ENCODE data around the gene ACOX1.

Gene ACOX1

GRCh38 chr17:76011951-76012350, 33.0 kb upstream of the ACOX1 start:
- ChIA-PET POLR2A (interaction anchor here (1.1 to 1.4 kb wide), 2 partner anchors 60 to 66 kb away, joined by 3 read pairs; partner anchors contain the start of gene SRP68), CTCF (interaction anchor here (0.5 to 4.9 kb wide), 15 partner anchors 8 to 287 kb away, joined by 3 to 45 read pairs (median 4); partner anchors contain the start of genes CDK3 and MRPL38)
- Histone ChIP-seq H3K27ac (ENCODE audit: extremely low read depth, low read depth, low read length) (no peak overlapping the region), H3K4me1 (ENCODE audit: control insufficient read depth, insufficient read depth, low read length) (no peaks in the 10 kb centered on the region), H3K4me3 (ENCODE audit: low read depth, low read length) (no peak overlapping the region), H3K9me3 (ENCODE audit: control insufficient read depth, insufficient read depth, low read depth, low read length) (no peaks in the 10 kb centered on the region), H3K36me3 (ENCODE audit: control insufficient read depth in 2 of 2, insufficient read depth in 1 of 2, low read length in 2 of 2) (no peaks in the 10 kb centered on the region)
- TF ChIP-seq ZSCAN30 (tag by site-specific recombination; IDR thresholded peaks at IDR 0.05): no peak
- no peak for TF ChIP-seq MZF1 (tag by site-specific recombination; IDR thresholded peaks at IDR 0.05; ENCODE audit: borderline replicate concordance)
- TF ChIP-seq ZNF202 (tag by site-specific recombination; IDR thresholded peaks at IDR 0.05; ENCODE audit: borderline replicate concordance): no peak
- no peak for TF ChIP-seq ZNF76 (tag by site-specific recombination; IDR thresholded peaks at IDR 0.05; ENCODE audit: borderline replicate concordance, low read depth)
- no peak for TF ChIP-seq ZFP41 (tag by site-specific recombination; IDR thresholded peaks at IDR 0.05; ENCODE audit: borderline replicate concordance)
- TF ChIP-seq ZFP3 (tag by site-specific recombination; IDR thresholded peaks at IDR 0.05; ENCODE audit: low read depth): no peak
- TF ChIP-seq ZNF121 (tag by site-specific recombination; IDR thresholded peaks at IDR 0.05): no peak
- no peak for TF ChIP-seq PRDM1 (tag by site-specific recombination; IDR thresholded peaks at IDR 0.05)
- TF ChIP-seq, protein P1, sequence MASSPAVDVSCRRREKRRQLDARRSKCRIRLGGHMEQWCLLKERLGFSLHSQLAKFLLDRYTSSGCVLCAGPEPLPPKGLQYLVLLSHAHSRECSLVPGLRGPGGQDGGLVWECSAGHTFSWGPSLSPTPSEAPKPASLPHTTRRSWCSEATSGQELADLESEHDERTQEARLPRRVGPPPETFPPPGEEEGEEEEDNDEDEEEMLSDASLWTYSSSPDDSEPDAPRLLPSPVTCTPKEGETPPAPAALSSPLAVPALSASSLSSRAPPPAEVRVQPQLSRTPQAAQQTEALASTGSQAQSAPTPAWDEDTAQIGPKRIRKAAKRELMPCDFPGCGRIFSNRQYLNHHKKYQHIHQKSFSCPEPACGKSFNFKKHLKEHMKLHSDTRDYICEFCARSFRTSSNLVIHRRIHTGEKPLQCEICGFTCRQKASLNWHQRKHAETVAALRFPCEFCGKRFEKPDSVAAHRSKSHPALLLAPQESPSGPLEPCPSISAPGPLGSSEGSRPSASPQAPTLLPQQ (tag by site-specific recombination; IDR thresholded peaks at IDR 0.05): no peak
- TF ChIP-seq ZNF37A (tag by site-specific recombination; IDR thresholded peaks at IDR 0.05): no peak
- TF ChIP-seq ZBTB7A (tag by site-specific recombination; IDR thresholded peaks at IDR 0.05; ENCODE audit: low read depth): no peak
- TF ChIP-seq ZNF837 (tag by site-specific recombination; IDR thresholded peaks at IDR 0.05): no peak
- no peak for TF ChIP-seq TSHZ1 (tag by site-specific recombination; IDR thresholded peaks at IDR 0.05; ENCODE audit: borderline replicate concordance)
- TF ChIP-seq ZNF223 (tag by site-specific recombination; IDR thresholded peaks at IDR 0.05): no peak

- H3K4me3 ChIP-seq (ENCODE audit: low read depth, low read length): no peak overlapping the region
- no peaks in the 10 kb centered on the region for H3K9me3 ChIP-seq (ENCODE audit: control insufficient read depth, insufficient read depth, low read depth, low read length)
- ChIA-PET CTCF (interaction anchor here (0.6 to 4.9 kb wide), 12 partner anchors 10 to 1909 kb away, joined by 3 to 45 read pairs (median 3); partner anchors contain the start of gene CDK3), POLR2A (interaction anchor here (0.5 kb wide), 1 partner anchor 57 kb away, joined by 3 read pairs; no protein-coding TSS in a partner anchor)
- TF ChIP-seq, protein P1 (tag by site-specific recombination; IDR thresholded peaks at IDR 0.05): no peak
- no peak for TF ChIP-seq ZNF324 (tag by site-specific recombination; IDR thresholded peaks at IDR 0.05)
- TF ChIP-seq HOXC10 (CRISPR knock-in tag; IDR thresholded peaks at IDR 0.05): no peak
- no peak for TF ChIP-seq ZFHX2 (tag by site-specific recombination; conservative IDR thresholded peaks at IDR 0.05)
- TF ChIP-seq SETDB1 (IDR thresholded peaks at IDR 0.05; ENCODE audit: insufficient read length, low read length): no peak
- TF ChIP-seq ZNF362 (tag by site-specific recombination; IDR thresholded peaks at IDR 0.05): no peak
- TF ChIP-seq ZNF157 (tag by site-specific recombination; IDR thresholded peaks at IDR 0.05): no peak
- TF ChIP-seq ZNF335 (tag by site-specific recombination; conservative IDR thresholded peaks at IDR 0.05): no peak
- no peak for TF ChIP-seq ZNF654 (tag by site-specific recombination; IDR thresholded peaks at IDR 0.05; ENCODE audit: low read depth)
- TF ChIP-seq ZNF366 (tag by site-specific recombination; conservative IDR thresholded peaks at IDR 0.05): no peak
- no peak for TF ChIP-seq ZEB2 (tag by site-specific recombination; IDR thresholded peaks at IDR 0.05)
- TF ChIP-seq, protein P2, sequence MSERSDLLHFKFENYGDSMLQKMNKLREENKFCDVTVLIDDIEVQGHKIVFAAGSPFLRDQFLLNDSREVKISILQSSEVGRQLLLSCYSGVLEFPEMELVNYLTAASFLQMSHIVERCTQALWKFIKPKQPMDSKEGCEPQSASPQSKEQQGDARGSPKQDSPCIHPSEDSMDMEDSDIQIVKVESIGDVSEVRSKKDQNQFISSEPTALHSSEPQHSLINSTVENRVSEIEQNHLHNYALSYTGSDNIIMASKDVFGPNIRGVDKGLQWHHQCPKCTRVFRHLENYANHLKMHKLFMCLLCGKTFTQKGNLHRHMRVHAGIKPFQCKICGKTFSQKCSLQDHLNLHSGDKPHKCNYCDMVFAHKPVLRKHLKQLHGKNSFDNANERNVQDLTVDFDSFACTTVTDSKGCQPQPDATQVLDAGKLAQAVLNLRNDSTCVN (tag by site-specific recombination; optimal IDR thresholded peaks at IDR 0.05): no peak
- H3K27ac ChIP-seq (ENCODE audit: extremely low read depth, low read depth, low read length): no peak overlapping the region
- H3K4me1 ChIP-seq (ENCODE audit: control insufficient read depth, insufficient read depth, low read length): no peaks in the 10 kb centered on the region
- H3K36me3 ChIP-seq (ENCODE audit: control insufficient read depth in 2 of 2, insufficient read depth in 1 of 2, low read length in 2 of 2): no peaks in the 10 kb centered on the region
Measured at GRCh38 chr17:76009969-76010661, 31.1 kb upstream of the ACOX1 start.

Measured in HEK293 (cell line).